Suppressor macrophage treated with lipopolysaccharide for 4 hours (primary cell): ENCODE measurements around the gene GJB6.
A peak's percentile ranks its signal among the peaks of the same experiment; 100 is the strongest.

Source experiments
- DNase-seq: peaks from one replicate; pipeline ENCODE4 v3.0.0-alpha.2; 2020

Gene GJB6

GRCh38 chr13:20185366-20186056, 46.6 kb downstream of the GJB6 start:
- no peak for DNase-seq

GRCh38 chr13:20182231-20182846, 49.8 kb downstream of the GJB6 start:
- DNase-seq, result peak; percentile 84

GRCh38 chr13:20181188-20181587, 50.9 kb downstream of the GJB6 start:
- no peak for DNase-seq

GRCh38 chr13:20178156-20178555, 54.0 kb downstream of the GJB6 start:
- DNase-seq, result no peak

GRCh38 chr13:20177049-20177831, 54.9 kb downstream of the GJB6 start:
- no peak for DNase-seq

- DNase-seq, result no peak
These were observed 56.0 kb downstream of the GJB6 start for GRCh38 chr13:20175907-20176652.

GRCh38 chr13:20175406-20175794, 56.7 kb downstream of the GJB6 start:
- DNase-seq, result no peak

- DNase-seq, result peak; percentile 99
These were observed 57.3 kb downstream of the GJB6 start for GRCh38 chr13:20174656-20175405.

GRCh38 chr13:20173116-20173746, 58.9 kb downstream of the GJB6 start:
- peak; percentile 60 for DNase-seq
